Gastroesophageal sphincter (tissue), 3 donors: Measurements from ENCODE around the gene QPRT.

Experiments used
- CTCF ChIP-seq, 4 experiments: fragments of 200-600 bp in 2 of 4; fragments of 450-650 bp in 2 of 4; sonication (generic) in 1 of 4; IDR thresholded peaks; one replicate each; pipeline ENCODE4 v1.5.1; 2017 to 2019; ENCODE audit warnings: antibody characterized with exemption in 4 of 4, mild to moderate bottlenecking in 2 of 4, moderate library complexity in 2 of 4
- EP300 ChIP-seq: sonication (generic); formaldehyde crosslinking; IDR thresholded peaks from one replicate; pipeline ENCODE4 v1.6.1; 2017; ENCODE audit warnings: antibody characterized with exemption, mild to moderate bottlenecking
- POLR2A ChIP-seq, 2 donors: fragments of 450-650 bp; IDR thresholded peaks; one replicate each; pipeline ENCODE4 v1.6.1; 2017; ENCODE audit warnings: antibody characterized with exemption in 2 of 2, mild to moderate bottlenecking in 2 of 2, moderate library complexity in 1 of 2

GRCh38 chr16:29720703-29721102 is 41.7 kb downstream of the QPRT start:
- TF ChIP-seq POLR2A (IDR thresholded peaks at IDR 0.05) (no peak), CTCF (IDR thresholded peaks at IDR 0.05) (no peak), EP300 (no peak)
